Subcutaneous adipose tissue (tissue), 4 donors: Measurements from ENCODE around the gene SLC18A2. TPM values are rescaled to one million over a fixed set of nuclear protein-coding genes. Genes with fewer than 3 reads are reported as not detected.

Source experiments
- total RNA-seq, 4 donors: library from RNA; depleted of rRNA; stranded (reverse); fragments of >200 nt; gene quantifications; one replicate each; pipeline ENCODE4 v1.1.0, GENCODE V29; 2016
- TF ChIP-seq, protein P1 (sequence below): fragments of 450-650 bp; IDR thresholded peaks from one replicate; pipeline ENCODE4 v1.5.1; 2016; ENCODE audit warnings: low read depth, mild to moderate bottlenecking, control low read depth, antibody characterized with exemption, moderate library complexity

The SLC18A2 gene
- total RNA-seq, 4 donors from 2014 or later: 0.51 to 2.0 (median 2.0) TPM; not detected in 1

DNA sequence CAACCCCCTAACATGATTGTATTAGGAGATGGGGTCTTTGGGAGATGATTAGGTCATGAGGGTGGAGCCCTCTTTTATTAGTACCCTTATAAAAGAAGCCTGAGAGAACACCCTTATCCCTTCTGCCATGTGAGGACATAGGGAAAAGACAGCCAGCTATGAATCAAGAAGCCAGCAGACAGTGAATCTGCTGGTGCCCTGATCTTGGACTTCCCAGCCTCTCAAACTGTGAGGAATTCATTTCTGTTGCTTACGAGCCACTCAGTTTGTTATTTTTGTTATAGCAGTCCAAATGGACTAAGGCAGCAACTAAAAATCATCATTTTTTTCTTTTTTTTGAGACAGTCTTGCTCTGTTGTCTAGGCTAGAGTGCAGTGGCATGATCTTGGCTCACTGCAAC, 59.8 kb downstream of the SLC18A2 start:
- TF ChIP-seq, protein P1, sequence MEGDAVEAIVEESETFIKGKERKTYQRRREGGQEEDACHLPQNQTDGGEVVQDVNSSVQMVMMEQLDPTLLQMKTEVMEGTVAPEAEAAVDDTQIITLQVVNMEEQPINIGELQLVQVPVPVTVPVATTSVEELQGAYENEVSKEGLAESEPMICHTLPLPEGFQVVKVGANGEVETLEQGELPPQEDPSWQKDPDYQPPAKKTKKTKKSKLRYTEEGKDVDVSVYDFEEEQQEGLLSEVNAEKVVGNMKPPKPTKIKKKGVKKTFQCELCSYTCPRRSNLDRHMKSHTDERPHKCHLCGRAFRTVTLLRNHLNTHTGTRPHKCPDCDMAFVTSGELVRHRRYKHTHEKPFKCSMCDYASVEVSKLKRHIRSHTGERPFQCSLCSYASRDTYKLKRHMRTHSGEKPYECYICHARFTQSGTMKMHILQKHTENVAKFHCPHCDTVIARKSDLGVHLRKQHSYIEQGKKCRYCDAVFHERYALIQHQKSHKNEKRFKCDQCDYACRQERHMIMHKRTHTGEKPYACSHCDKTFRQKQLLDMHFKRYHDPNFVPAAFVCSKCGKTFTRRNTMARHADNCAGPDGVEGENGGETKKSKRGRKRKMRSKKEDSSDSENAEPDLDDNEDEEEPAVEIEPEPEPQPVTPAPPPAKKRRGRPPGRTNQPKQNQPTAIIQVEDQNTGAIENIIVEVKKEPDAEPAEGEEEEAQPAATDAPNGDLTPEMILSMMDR: no peak

DNA sequence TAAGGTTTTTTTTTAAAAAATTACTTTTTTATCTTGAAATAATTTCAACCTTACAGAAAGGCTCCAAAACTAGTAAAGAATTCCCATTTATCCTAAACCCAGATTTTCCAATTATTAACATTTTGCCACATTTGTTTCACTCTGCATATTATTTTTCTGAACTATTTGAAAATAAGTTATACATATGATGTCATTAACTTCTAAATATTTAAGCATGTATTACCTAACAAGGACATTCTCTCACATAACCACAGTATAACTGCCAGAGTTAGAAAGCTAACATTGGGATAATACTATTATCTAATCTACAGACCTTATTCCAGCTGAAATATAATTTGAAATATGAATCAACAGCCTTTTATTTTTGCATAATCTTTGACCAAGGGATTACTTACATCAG, 65.8 kb downstream of the SLC18A2 start:
- TF ChIP-seq, protein P1: no peak

DNA sequence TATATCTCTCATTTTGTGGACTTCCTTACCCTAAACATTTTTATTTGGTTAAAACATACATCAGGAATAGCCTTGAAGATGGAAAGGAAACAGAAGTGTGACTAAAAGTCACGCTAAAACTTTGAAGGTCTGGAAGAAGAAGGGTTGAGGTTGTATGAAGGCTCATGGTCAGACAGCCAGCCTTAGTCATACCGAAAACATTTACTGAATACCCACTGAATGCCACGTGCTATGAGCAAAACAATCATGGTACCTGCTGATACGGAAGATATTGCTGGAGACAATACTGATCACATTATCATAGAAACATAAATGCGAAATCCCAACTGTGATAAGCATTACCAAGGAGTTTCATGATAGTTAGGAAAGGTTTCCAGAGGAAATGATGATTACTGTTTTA, 70.3 kb downstream of the SLC18A2 start:
- TF ChIP-seq, protein P1: no peak

GRCh38 chr10:117312430-117312829, 71.5 kb downstream of the SLC18A2 start:
- TF ChIP-seq, protein P1: no peak

DNA sequence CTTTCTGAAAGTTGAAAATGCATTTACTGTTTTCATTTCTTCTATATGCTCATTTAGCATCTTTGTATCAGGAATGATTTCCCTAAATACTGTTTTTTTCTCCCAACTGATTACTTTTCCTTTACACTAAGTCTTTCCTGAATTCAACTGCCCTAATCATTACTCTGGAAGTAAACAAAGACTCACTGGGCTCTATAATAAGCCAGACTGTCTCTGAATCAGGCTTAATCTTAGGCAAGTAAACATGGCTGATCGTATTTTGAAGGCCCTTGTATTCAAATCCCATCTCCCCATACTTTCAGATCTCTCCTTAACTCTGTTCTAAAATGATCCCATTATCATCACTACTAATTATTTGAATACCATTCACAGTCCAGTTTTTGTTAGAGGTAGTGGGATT, 72.7 kb downstream of the SLC18A2 start:
- TF ChIP-seq, protein P1: no peak

DNA sequence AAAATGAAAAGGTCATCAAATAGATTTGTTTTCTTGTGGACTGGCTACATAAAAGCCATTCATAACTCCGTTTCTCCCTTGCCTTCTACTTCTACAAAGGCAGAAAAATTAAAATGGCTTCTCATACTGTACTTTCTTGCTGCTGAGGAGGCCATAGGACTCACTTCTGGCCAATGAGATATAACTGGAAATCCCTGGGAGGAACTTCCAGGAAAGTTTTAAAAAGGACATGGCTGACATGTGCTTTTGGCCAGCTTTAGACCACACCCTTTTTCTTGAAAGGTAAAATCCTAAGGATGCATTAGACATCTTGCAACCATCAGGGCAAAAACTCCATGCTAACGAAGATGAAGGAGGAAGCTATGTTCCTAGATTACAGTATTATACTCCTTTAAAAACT, 75.8 kb downstream of the SLC18A2 start:
- TF ChIP-seq, protein P1: no peak

- TF ChIP-seq, protein P1: no peak
Measured at GRCh38 chr10:117318909-117319308, 78.0 kb downstream of the SLC18A2 start.
